ENCODE measurements around the gene COG7.
"Not testable (repeated sequence)": the region's sequence is repeated elsewhere in the genome, so short reads cannot be mapped to it uniquely, and the experiment has no call there.

The COG7 gene

DNA sequence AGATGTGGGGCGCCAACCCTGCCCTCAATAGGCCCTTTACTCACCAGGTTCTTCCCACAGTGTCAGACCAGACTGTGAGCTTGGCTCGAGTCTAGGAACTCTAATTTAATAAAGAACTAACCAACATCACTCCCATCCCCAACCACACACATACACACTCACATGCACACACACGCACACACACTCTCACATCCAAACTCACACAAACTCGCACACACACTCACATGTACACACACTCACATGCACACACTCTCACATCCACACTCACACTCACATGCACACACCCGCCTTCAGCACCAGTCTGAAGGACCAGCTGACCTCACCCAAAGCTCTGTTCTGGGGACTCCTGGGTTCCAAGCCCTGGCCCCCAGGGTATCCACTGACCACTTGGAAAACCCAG is 63.8 kb downstream of the COG7 start:
- in situ Hi-C loops (cut with MboI; ENCODE audit: low sequenced_read_pairs) = no loop called here

DNA sequence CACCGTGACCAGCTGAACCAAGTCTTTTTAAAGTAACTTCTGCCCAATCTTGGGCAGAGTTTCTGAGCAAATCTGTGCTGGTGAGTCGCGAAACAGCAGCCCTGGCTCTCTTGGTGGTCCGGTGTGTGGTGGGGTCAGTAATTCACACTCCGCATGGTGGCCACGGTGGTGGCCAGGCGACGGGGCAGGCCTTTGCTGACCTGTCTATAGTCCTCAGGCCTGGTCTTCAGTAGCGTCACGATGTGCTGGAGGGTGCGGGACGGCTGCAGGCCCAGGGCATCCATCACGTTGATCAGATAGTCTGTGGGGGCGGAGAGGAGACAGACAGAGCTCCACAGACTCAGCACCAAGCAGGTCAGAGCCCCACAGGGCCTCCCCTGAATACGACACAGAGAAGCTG is 64.2 kb downstream of the COG7 start:
- in situ Hi-C loops (cut with MboI; ENCODE audit: low sequenced_read_pairs) = no loop called here

DNA sequence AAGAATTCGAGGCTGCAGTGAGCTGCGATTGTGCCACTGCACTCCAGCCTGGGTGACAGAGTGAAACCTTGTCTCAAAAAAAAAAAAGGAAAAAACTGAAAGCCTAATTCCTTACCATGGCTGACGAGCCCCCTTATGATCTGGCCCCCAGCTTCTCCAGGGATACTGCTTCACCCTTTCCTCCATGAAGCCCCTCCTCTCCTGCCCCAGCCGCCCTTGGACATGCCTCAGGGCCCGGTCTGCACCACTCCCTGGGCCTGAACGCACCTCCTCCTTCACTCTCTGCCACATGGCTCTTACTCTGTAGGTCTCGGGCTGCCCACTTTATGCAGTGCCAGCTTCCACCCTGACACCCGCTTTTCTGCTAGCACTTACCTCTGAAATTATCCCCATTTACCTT is 65.3 kb downstream of the COG7 start:
- in situ Hi-C loops (cut with MboI; ENCODE audit: low sequenced_read_pairs) = no loop called here

DNA sequence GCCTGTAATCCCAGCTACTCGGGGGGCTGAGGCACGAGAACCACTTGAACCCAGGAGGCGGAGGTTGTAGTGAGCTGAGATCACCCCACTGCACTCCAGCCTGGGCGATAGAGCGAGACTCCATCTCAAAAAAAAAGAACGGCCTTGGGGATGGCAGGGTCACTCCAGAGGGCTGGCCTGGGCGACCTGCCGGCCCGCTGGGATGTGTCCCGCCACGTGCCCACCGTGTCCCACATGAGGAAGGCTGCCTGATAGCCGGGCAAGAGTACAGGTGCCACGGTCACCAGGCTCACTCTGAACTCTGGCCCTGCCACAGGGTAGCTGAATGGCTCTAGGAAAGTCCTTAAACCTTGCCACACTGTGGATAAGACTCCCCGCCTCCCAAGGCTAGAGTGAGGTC is 67.5 kb downstream of the COG7 start:
- in situ Hi-C loops (cut with MboI; ENCODE audit: low sequenced_read_pairs) = no loop called here

DNA sequence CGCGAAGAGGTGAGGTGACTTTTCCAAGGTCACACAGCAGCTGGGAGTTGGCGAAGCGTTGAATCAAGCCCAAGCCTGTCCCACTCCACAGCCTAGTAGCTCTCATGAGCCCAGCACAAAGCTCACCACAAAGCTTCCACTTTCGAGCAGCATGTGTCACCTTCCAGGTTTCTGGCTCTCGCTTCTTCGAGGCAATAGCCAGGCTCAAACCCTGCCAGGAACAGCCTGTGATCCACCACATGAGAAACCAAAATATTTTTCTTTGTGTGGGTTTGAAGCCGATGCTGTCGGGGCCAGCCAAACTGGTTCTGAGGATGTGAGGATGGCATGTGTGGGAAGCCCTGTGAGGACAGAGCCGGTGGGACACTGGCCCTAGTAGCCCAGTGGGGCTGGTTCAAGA is 68.1 kb downstream of the COG7 start:
- in situ Hi-C loops (cut with MboI; ENCODE audit: low sequenced_read_pairs) = no loop called here

DNA sequence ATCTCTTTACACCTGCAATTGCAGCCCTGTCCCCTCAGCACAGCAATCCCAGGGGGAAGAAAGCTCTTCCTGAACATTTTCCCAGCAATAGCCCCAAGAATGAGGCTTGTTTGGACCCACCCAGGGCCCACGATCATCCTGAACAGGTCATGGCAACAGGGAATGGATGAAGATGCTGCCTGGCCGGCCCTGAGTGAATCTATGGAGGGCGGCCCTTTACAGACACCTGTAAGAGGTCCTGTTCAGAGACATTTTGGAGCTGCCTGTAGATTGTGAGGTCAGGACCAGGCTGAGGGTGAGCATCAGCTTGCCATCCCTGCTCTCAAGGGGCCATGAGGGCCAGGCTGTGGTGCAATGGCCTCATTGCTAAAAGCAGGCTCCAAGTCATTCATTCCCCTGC is 69.1 kb downstream of the COG7 start:
- in situ Hi-C loops (cut with MboI; ENCODE audit: low sequenced_read_pairs) = no loop called here

DNA sequence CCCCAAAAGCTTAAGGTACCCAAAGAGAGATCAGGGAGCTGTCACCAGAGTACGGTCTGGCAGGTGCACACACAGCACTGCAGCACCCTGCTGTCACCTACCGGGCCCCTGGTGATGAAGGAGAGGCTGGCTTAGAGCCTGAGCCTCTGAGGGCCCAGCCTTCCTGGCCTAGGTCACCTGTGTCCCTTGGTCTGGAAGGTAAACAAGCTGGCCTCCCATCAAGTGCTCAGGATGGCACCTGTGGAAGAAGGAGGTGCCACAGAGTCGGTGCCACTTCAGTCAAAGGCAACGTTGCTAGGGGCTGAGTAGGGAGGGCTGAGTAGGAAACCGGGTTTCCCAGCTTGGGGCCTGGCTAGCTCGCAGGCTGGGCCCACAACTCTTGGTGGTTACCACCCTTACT is 70.7 kb downstream of the COG7 start:
- in situ Hi-C loops (cut with MboI; ENCODE audit: low sequenced_read_pairs) = no loop called here

DNA sequence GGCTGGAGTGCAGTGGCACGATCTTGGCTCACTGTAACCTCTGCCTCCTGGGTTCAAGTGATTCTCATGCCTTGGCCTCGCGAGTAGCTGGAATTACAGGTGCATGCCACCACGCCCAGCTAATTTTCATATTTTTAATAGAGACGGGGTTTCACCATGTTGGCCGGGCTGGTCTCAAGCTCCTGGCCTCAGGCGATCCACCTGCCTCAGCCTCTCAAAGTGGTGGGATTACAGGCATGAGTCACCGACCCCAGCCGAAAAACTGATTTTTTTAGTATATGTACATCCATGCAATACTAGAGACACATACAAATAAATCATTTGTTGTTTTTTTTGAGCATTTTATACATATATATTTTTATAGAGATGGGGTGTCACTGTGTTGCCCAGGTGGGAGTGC is 71.3 kb downstream of the COG7 start:
- in situ Hi-C loops (cut with MboI; ENCODE audit: low sequenced_read_pairs) = not testable (repeated sequence)

DNA sequence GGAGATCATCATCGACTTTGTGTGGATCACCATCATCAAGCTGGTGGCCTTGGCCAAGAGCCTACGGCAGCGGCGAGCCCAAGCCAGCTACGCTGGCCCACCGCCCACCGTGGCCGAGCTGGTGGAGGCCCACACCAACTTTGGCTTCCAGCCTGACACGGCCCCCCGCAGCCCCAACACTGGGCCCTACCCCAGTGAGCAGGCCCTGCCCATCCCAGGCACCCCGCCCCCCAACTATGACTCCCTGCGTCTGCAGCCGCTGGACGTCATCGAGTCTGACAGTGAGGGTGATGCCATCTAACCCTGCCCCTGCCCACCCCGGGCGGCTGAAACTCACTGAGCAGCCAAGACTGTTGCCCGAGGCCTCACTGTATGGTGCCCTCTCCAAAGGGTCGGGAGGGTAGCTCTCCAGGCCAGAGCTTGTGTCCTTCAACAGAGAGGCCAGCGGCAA is 72.5 kb downstream of the COG7 start:
- in situ Hi-C loops (cut with MboI; ENCODE audit: low sequenced_read_pairs) = no loop called here

DNA sequence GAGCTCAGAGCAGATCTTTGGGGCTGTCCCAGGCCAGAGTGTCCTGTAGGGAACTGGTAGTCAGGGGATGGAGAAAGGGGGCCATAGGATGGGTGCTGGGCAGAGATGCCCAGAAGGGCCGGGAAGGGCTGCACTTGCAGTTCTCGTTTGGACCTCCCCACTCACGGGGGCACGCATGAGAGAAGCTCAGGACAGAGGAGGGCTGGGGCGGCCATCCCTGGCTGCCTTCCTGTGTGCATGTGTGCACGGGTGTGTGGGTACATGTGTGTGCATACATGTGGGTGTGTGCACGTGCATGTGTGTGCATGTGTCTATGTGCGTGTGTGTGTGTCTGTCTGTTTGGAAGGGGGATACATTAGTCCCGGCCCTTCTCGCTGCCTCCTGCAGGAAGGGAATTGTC is 73.3 kb downstream of the COG7 start:
- in situ Hi-C loops (cut with MboI; ENCODE audit: low sequenced_read_pairs) = no loop called here

DNA sequence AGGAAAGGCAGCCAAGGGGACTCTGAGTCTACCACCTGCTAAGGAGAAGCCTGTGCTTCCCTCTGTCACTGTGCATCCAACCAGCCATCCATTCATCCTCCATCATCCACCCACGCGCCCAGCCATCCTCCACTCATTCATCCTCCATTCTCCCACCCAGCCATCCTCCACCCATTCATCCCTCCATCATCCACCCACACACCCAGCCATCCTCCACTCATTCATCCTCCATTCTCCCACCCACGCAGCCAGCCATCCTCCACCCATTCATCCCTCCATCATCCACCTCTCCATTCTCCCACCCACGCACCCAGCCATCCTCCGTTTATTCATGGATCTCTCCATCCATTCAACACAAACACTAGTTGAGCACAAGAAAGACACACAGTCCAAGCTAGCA is 74.1 kb downstream of the COG7 start:
- in situ Hi-C loops (cut with MboI; ENCODE audit: low sequenced_read_pairs) = no loop called here

DNA sequence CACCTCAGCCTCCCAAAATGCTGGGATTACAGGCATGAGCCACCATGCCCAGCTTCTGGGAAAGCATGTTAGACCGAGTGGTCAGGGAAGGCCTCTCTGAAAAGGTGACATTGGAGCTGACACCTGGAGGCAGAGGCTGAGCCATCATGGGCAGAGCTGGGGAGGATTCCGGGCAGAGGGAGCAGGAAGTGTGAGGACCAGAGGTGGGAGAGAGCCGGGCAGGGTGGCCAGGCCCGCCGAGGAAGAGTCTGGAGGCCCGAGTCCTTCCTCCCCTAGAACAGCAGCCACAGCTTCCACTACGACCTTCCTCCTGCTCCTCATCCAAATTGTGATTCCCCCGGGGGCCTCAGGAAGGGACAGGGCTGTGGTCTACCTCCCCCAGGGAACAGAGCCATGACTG is 74.7 kb downstream of the COG7 start:
- in situ Hi-C loops (cut with MboI; ENCODE audit: low sequenced_read_pairs) = no loop called here

DNA sequence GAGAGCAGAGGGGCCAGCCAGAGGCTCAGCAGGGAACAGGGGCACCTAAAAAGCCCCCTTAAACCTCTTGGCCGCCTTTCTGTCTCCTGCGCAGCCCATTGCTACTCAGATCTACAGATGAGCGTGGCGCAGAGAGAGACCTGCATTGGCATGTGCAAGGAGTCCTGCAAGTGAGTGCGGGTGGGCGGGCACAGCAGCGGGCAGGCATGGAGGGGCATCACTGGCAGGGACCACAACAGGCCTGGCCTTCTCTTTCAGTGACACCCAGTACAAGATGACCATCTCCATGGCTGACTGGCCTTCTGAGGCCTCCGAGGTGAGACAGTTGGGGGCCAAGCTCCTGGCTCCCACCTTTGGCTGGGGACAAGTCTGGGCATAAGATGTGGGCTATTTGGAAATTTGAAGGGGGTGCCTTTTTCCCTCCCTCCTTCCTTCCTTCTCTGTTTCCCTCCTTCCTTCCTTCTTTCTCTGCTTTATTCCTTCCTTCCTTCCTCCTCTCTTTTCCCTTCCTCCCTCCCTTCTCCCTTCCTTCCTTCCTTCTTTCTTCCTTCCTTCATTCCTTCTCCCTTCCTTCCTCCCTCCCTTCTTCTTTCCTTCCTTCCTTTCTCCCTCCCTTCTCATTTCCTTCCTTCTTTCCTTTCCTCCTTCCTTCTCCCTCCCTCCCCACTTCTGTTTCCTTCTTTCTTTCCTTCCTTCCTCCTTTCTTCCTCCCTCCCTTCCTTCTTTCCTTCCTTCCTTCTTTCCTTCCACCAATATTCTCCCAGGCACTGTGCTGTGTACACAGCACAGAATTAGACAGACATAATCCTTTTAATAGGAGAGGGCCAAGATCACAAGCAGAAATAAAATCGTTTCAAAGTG is 75.7 kb downstream of the COG7 start:
- in situ Hi-C loops (cut with MboI; ENCODE audit: low sequenced_read_pairs) = no loop called here

DNA sequence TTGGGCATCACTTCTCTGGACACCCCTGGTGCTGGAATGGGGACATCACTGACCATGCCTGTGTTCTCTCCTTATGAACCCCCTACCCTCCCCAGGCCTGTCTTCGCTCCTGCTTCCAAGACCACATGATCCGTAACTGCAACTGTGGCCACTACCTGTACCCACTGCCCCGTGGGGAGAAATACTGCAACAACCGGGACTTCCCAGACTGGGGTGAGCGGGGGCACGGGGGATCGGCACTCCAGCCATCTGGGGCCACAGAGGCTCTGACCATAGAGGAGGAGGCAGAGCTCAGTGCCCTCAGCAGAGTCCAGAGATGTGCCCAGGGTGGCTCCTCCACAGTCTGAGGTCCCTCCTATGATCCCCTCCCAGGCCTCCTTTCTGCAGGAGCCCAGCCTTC is 77.3 kb downstream of the COG7 start:
- in situ Hi-C loops (cut with MboI; ENCODE audit: low sequenced_read_pairs) = no loop called here

DNA sequence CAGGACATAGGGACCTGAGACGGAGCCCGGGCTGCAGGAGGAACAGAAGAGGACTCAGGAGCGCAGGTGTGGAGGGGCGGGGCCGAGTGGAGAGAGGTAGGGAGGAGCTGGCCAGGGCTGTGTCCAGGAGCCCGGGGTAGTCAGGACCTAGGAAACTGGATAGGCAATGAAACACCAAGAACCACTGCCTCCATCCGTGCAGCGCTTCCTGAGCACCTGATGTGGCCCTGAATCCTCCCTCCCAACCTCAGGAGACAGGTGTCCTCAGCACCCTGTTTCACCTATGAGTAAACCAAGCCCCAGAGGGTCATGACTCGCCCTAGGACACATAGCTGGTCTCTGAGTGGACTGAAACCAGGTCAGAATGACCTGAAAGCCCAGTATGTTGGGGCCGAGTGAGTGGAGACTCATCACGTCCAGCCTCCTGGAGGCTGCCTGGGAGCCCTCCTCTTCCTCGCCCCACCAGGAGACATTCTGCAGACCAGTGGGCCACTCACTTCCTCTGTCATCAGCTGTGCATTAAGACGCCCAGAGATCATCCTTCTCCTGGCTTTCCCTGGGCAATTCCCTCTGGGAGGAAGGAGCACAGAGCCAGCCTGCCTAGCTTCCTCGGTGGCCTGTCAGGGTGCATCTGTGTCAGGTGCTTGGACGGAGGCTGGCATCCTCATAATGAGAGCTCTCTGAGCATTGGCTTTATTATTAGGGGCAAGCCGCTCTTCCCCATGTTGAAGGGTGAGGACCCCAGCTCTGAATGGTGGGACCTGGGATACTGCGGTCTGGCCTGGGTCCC is 78.1 kb downstream of the COG7 start:
- in situ Hi-C loops (cut with MboI; ENCODE audit: low sequenced_read_pairs) = no loop called here

DNA sequence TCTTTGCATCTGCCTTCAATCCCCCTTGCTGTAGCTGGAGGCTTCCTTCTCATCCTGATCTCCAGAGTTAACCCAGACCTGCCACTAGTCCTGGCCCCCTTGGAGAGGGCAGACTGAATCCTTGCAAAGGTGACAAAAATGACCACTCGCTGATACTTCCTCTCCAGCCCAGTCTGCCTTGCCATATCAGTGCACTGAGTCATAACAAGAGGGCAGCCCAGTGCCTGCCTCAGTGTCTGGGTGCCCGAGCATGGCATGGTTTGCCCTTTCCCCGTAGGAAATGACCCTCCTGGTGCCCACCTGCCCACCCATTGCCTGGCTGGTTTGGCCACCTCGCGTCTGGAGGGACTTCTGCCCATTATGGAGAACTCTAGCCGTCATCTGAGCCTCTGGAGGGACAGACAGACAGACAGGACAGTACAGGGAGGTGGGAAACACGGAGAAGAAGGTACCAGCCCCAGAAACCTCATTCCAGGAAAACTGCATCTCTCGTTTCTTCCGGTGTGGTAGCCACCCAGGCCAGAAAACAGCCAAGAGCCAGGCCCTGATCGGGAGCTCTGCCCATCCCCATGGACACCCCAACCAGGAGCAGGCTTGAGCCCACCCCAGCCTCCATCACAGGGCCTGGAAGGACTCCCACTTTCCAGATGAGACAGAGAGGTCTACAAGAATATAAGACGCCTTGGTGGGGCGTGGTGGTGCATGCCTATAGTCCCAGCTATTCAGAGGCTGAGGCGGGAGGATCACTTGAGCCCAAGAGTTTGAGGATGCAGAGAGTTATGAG is 79.4 kb downstream of the COG7 start:
- in situ Hi-C loops (cut with MboI; ENCODE audit: low sequenced_read_pairs) = no loop called here

DNA sequence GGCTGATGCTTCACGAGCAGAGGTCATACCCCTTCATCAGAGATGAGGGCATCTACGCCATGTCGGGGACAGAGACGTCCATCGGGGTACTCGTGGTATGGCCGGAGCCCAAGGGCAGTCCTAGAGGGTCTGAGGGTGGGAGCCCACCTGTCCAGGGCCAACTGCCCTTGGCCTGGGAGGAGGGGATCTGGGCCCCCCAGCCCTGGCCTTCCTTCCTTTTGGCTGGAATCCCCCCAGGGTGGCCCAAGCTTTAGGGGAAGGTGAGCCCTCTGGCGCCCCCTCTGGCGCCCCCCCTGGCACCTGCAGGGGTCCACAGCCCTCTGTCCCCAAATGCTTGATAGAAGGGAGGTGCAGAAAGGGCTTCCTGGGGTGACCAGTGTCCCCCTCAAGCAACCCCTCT is 81.6 kb downstream of the COG7 start:
- in situ Hi-C loops (cut with MboI; ENCODE audit: low sequenced_read_pairs) = no loop called here

DNA sequence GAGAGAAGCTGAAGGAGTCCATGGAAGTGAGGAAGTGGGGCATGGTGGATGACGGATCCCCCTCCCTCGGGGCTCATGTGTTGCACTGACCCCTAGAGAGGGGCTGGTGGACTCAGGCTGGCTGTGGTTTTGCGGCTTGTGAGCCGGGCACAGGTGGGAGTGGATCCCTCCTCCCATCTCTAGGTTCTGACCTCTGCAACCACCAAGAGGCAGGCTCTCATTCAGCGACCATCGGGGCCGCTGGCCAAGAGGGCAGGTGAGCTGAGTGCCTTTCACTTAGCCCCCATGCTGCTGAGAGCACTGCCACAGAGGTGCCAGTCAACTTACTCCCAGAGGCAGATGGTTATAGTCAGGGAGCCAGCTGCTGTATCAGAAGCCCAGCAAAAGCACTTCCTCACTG is 83.6 kb downstream of the COG7 start:
- in situ Hi-C loops (cut with MboI; ENCODE audit: low sequenced_read_pairs) = no loop called here

DNA sequence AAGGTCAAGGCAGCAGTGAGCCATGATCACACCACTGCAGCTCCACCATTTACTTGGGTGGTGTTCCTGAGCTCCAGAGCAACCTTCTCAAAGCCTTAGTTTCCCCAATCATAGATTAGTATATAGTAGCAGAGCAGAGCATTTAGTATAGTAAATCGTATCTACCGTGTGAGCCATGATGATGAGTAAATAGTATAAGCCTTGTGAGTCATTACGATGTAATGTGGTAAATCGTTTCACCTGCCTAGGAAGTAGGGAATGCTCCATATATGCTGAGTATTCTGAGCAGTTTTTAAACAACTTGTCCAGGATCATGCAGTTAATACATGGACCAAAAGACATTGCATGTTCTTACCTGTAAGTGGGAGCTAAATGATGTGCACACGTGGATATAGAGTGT is 84.5 kb downstream of the COG7 start:
- in situ Hi-C loops (cut with MboI; ENCODE audit: low sequenced_read_pairs) = no loop called here

DNA sequence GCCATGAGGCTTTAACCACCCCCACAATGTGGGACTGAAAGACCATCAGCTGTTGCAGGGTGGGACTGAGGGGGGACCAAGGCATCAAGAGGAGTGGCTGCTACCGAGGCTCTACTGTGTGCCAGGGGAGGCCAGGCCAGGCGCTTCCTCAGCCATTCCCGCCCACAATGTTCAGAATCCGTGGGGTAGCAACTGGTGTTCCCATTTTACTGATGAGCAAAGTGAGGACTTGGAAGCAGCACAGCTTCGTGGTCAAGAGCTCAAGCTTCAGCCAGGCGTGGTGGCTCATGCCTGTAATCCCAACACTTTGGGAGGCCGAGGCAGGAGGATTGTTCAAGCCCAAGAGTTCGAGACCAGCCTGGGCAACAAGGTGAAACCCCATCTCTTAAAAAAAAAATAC is 85.0 kb downstream of the COG7 start:
- in situ Hi-C loops (cut with MboI; ENCODE audit: low sequenced_read_pairs) = no loop called here

DNA sequence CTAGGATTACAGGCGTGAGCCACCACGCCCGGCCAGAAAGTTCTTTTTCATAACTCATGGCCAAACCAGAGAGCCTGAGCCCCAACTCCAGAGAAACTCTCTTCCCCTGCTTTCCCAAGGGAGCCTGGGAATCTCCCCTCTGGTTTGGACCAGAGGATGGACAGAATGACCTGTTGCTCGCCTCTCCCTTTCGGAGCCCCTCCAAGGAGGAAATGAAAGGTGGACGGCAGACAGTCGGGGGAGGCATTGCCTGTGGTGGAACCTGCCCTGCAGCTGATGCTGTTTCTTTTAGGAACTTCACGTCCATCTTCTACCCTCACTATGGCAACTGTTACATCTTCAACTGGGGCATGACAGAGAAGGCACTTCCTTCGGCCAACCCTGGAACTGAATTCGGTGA is 85.4 kb downstream of the COG7 start:
- in situ Hi-C loops (cut with MboI; ENCODE audit: low sequenced_read_pairs) = no loop called here

DNA sequence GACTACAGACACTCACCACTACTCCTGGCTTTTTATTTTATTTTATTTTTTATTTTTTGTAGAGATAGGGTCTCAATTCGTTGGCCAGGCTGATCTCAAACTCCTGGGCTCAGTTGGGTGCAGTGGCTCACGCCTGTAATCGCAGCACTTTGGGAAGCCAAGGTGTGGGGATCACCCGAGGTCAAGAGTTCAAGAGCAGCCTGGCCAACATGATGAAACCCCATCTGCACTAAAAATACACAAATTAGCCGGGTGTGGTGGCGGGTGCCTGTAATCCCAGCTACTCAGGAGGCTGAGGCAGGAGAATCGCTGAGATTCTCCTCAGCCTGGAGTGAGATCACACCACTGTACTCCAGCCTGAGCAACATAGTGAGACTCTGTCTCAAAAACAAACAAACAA is 86.6 kb downstream of the COG7 start:
- in situ Hi-C loops (cut with MboI; ENCODE audit: low sequenced_read_pairs) = not testable (repeated sequence)

Data from hTERT RPE-1 (cell line).